ENCODE results near the gene SNX8. TPM values are rescaled to one million over a fixed set of nuclear protein-coding genes. Genes with fewer than 3 reads are reported as not detected.

The SNX8 gene
- total RNA-seq, 1 experiment from 2014 or later: 27.7 TPM

- DNase-seq (ENCODE audit: low read depth): no peak
These were observed 109.0 kb downstream of the SNX8 start for GRCh38 chr7:2205036-2205780.

- DNase-seq (ENCODE audit: low read depth): no peak
These were observed 109.8 kb downstream of the SNX8 start for GRCh38 chr7:2204446-2204845.

- DNase-seq (ENCODE audit: low read depth): no peak
These were observed 110.4 kb downstream of the SNX8 start for GRCh38 chr7:2203766-2204300.

GRCh38 chr7:2202901-2203765 is 111.1 kb downstream of the SNX8 start:
- DNase-seq (ENCODE audit: low read depth): no peak

DNA sequence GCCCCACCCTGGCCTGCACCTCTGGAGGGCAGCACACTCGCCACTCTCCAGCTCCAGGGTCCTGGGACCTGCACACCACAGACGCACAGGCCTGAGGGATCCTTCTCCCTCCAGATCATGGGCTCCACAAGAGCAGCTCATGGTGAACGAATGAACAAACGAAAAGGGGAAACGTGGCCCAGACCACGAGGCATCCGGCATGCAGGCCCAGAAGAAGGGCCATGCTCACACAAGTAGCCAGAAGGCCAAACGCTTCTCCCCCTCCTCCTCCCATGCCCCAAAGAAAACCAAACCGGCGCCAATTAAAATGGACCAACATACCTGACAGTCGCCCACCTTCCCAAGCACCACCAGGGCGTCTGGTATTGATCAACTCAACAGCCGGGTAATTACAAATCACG is 111.9 kb downstream of the SNX8 start:
- DNase-seq (ENCODE audit: low read depth): no peak

Other genes starting within 250 kb of the SNX8 start
- gene MAD1L1, start 81.5 kb downstream of the SNX8 start, total RNA-seq (2014; rRNA removed): 78.6 and 80.9 TPM in 2 replicates
- gene MRM2, start 72.2 kb downstream of the SNX8 start, total RNA-seq (2014; rRNA removed): 40.0 and 45.8 TPM in 2 replicates
- gene NUDT1, start 72.2 kb downstream of the SNX8 start, total RNA-seq (2014; rRNA removed): 91.0 and 107 TPM in 2 replicates
- gene EIF3B, start 40.4 kb upstream of the SNX8 start, total RNA-seq (2014; rRNA removed): 281 and 293 TPM in 2 replicates
- gene CHST12, start 89.2 kb upstream of the SNX8 start, total RNA-seq (2014; rRNA removed): 9.6 and 11.4 TPM in 2 replicates
- not detected in 2 replicates for gene GRIFIN, start 162.0 kb upstream of the SNX8 start, total RNA-seq (2014; rRNA removed)
- gene LFNG, start 205.3 kb upstream of the SNX8 start, total RNA-seq (2014; rRNA removed): 15.2 and 15.7 TPM in 2 replicates
- gene BRAT1, start 241.1 kb upstream of the SNX8 start, total RNA-seq (2014; rRNA removed): 73.9 and 78.9 TPM in 2 replicates
- gene IQCE, start 244.5 kb upstream of the SNX8 start, total RNA-seq (2014; rRNA removed): 15.3 and 16.4 TPM in 2 replicates